ENCODE measurements around the gene DNAJB8.

DNAJB8 gene

GRCh38 chr3:128482666-128483656, 16.3 kb upstream of the DNAJB8 start:
- FAIRE-seq, result no peak

- no peak for FAIRE-seq
These were observed 15.5 kb upstream of the DNAJB8 start for GRCh38 chr3:128482175-128482574.

GRCh38 chr3:128481438-128481942, 14.8 kb upstream of the DNAJB8 start:
- FAIRE-seq, result no peak

GRCh38 chr3:128480717-128481437, 14.2 kb upstream of the DNAJB8 start:
- FAIRE-seq, result no peak

- no peak for FAIRE-seq
These were observed 13.6 kb upstream of the DNAJB8 start for GRCh38 chr3:128480278-128480677.

- no peak for FAIRE-seq
These were observed 12.9 kb upstream of the DNAJB8 start for GRCh38 chr3:128479558-128480086.

GRCh38 chr3:128478576-128479506, 12.2 kb upstream of the DNAJB8 start:
- FAIRE-seq, result no peak

GRCh38 chr3:128476659-128477058, 10.0 kb upstream of the DNAJB8 start:
- no peak for FAIRE-seq

GRCh38 chr3:128475355-128475754, 8.7 kb upstream of the DNAJB8 start:
- no peak for FAIRE-seq

- no peak for FAIRE-seq
These were observed 7.0 kb upstream of the DNAJB8 start for GRCh38 chr3:128473737-128474136.

- no peak for FAIRE-seq
These were observed 6.5 kb upstream of the DNAJB8 start for GRCh38 chr3:128473180-128473519.

- no peak for FAIRE-seq
These were observed 5.9 kb upstream of the DNAJB8 start for GRCh38 chr3:128472449-128473179.

- no peak for FAIRE-seq
These were observed 5.0 kb upstream of the DNAJB8 start for GRCh38 chr3:128471720-128472119.

GRCh38 chr3:128471110-128471509, 4.4 kb upstream of the DNAJB8 start:
- no peak for FAIRE-seq

- no peak for FAIRE-seq
These were observed 3.6 kb upstream of the DNAJB8 start for GRCh38 chr3:128470134-128470899.

- no peak for FAIRE-seq
These were observed 2.9 kb upstream of the DNAJB8 start for GRCh38 chr3:128469556-128469955.

GRCh38 chr3:128468791-128469527, 2.3 kb upstream of the DNAJB8 start:
- no peak for FAIRE-seq

GRCh38 chr3:128468285-128468790, 1.6 kb upstream of the DNAJB8 start:
- FAIRE-seq, result no peak

- no peak for FAIRE-seq
These were observed 2.0 kb downstream of the DNAJB8 start for GRCh38 chr3:128464702-128465101.

- FAIRE-seq, result no peak
These were observed 2.5 kb downstream of the DNAJB8 start for GRCh38 chr3:128464188-128464587.
